DND-41 (cell line): Measurements from ENCODE around the gene DSCAML1.

Source experiments
- ATAC-seq: fragments of 200-7000 bp; cut with Tn5 transposase; 3 replicates; pipeline ENCODE4 v1.9.1; 2021; ENCODE audit warnings: low read depth; ENCODE audit not compliant: insufficient read depth
- DNase-seq: peaks from one replicate; pipeline ENCODE4 v3.0.0-alpha.2; 2020
- H2AFZ ChIP-seq: 2 replicates; pipeline ENCODE4 v1.6.0; 2012; ENCODE audit warnings: low read depth, low read length
- H3K27ac ChIP-seq: 2 replicates; pipeline ENCODE4 v1.5.1; 2012; ENCODE audit warnings: low read length, inconsistent platforms
- H3K27me3 ChIP-seq: fragments of 200-600 bp; sonication (generic); 2 replicates; pipeline ENCODE4 v1.6.0; 2012; ENCODE audit warnings: low read length, mild to moderate bottlenecking, inconsistent platforms; ENCODE audit not compliant: insufficient read depth, poor library complexity
- H3K36me3 ChIP-seq: 2 replicates; pipeline ENCODE4 v1.5.1; 2012; ENCODE audit warnings: low read length, inconsistent platforms; ENCODE audit not compliant: insufficient read depth
- H3K4me1 ChIP-seq: 2 replicates; pipeline ENCODE4 v1.5.1; 2012; ENCODE audit warnings: mild to moderate bottlenecking, low read length; ENCODE audit not compliant: insufficient read depth
- H3K4me2 ChIP-seq: 2 replicates; pipeline ENCODE4 v1.6.0; 2012; ENCODE audit warnings: mild to moderate bottlenecking, moderate library complexity, low read length, inconsistent platforms; ENCODE audit not compliant: insufficient read depth
- H3K4me3 ChIP-seq, 2 experiments: fragments of 200-600 bp in 1 of 2; shearing (Covaris generic) in 1 of 2; 2 replicates each; pipeline ENCODE4 v1.5.1; 2012 to 2016; ENCODE audit warnings: inconsistent platforms in 2 of 2, low read length in 2 of 2, mild to moderate bottlenecking in 2 of 2, low read depth in 1 of 2, moderate library complexity in 1 of 2
- H3K79me2 ChIP-seq: 2 replicates; pipeline ENCODE4 v1.6.0; 2012; ENCODE audit warnings: low read length, inconsistent platforms; ENCODE audit not compliant: insufficient read depth
- H3K9ac ChIP-seq: 2 replicates; pipeline ENCODE4 v1.6.0; 2012; ENCODE audit warnings: low read depth, mild to moderate bottlenecking, inconsistent platforms, low read length, moderate library complexity
- H3K9me3 ChIP-seq: 2 replicates; pipeline ENCODE4 v1.5.1; 2012; ENCODE audit warnings: low read length, moderate library complexity, mild to moderate bottlenecking, inconsistent platforms; ENCODE audit not compliant: insufficient read depth, severe bottlenecking
- H4K20me1 ChIP-seq: 2 replicates; pipeline ENCODE4 v1.6.0; 2012; ENCODE audit warnings: low read length; ENCODE audit not compliant: insufficient read depth
- CTCF ChIP-seq: IDR thresholded peaks from 2 replicates; pipeline ENCODE4 v1.5.1; 2012; ENCODE audit warnings: borderline replicate concordance, low read length, moderate library complexity, mild to moderate bottlenecking; ENCODE audit not compliant: poor library complexity, severe bottlenecking; ENCODE audit errors: extremely low read depth
- EZH2 ChIP-seq: IDR thresholded peaks from 3 replicates; pipeline ENCODE4 v1.6.1; 2012; ENCODE audit warnings: borderline replicate concordance, low read depth, mild to moderate bottlenecking, moderate library complexity, low read length, inconsistent platforms; ENCODE audit not compliant: severe bottlenecking

Gene DSCAML1

GRCh38 chr11:117486059-117486458 is 311.0 kb downstream of the DSCAML1 start:
- Histone ChIP-seq H3K4me2 (no peak overlapping the region), H3K79me2 (no peaks in the 10 kb centered on the region), H3K27ac (no peak overlapping the region), H3K9ac (no peak overlapping the region), H2AFZ (no peak overlapping the region), H3K4me1 (no peaks in the 10 kb centered on the region), H3K27me3 (no peaks in the 10 kb centered on the region), H3K36me3 (no peaks in the 10 kb centered on the region), H4K20me1 (no peaks in the 10 kb centered on the region), H3K9me3 (no peaks in the 10 kb centered on the region), H3K4me3 (no peak overlapping the region)
- DNase-seq = no peak
- TF ChIP-seq CTCF = no peak
- ATAC-seq = no peak

- H3K27ac ChIP-seq = no peak overlapping the region
- no peaks in the 10 kb centered on the region for H3K79me2 ChIP-seq
- no peaks in the 10 kb centered on the region for H3K4me1 ChIP-seq
- ATAC-seq (no peak), DNase-seq (no peak)
- H3K4me2 ChIP-seq = no peak overlapping the region
- H3K4me3 ChIP-seq = no peak overlapping the region
- H3K27me3 ChIP-seq = no peaks in the 10 kb centered on the region
- no peaks in the 10 kb centered on the region; the same call in 1 of the 2 replicates for H3K36me3 ChIP-seq
- TF ChIP-seq CTCF (no peak), EZH2 (no peak)
- no peak overlapping the region for H2AFZ ChIP-seq
- H3K9me3 ChIP-seq = no peaks in the 10 kb centered on the region
- H3K9ac ChIP-seq = no peak overlapping the region
- no peaks in the 10 kb centered on the region for H4K20me1 ChIP-seq
Measured at GRCh38 chr11:117484156-117484555, 312.9 kb downstream of the DSCAML1 start.

- no peaks in the 10 kb centered on the region for H3K79me2 ChIP-seq
- peaks cover 2% of the 10 kb centered on the region; the same call in 1 of the 2 replicates for H4K20me1 ChIP-seq
- no peaks in the 10 kb centered on the region for H3K27me3 ChIP-seq
- H3K4me3 ChIP-seq = no peak overlapping the region
- no peak overlapping the region for H3K4me2 ChIP-seq
- H3K9me3 ChIP-seq = no peaks in the 10 kb centered on the region
- H2AFZ ChIP-seq = no peak overlapping the region
- ATAC-seq (no peak), DNase-seq (no peak)
- no peaks in the 10 kb centered on the region for H3K4me1 ChIP-seq
- no peak overlapping the region for H3K9ac ChIP-seq
- H3K27ac ChIP-seq = no peak overlapping the region
- TF ChIP-seq EZH2 (no peak), CTCF (no peak)
- peaks cover 3% of the 10 kb centered on the region; the same call in 1 of the 2 replicates for H3K36me3 ChIP-seq
Measured at GRCh38 chr11:117483372-117483771, 313.6 kb downstream of the DSCAML1 start.

GRCh38 chr11:117482881-117483280 is 314.1 kb downstream of the DSCAML1 start:
- no peaks in the 10 kb centered on the region for H3K27me3 ChIP-seq
- no peak overlapping the region for H3K9ac ChIP-seq
- ATAC-seq (no peak), DNase-seq (no peak)
- TF ChIP-seq CTCF (no peak), EZH2 (no peak)
- no peak overlapping the region for H3K4me2 ChIP-seq
- no peaks in the 10 kb centered on the region for H3K9me3 ChIP-seq
- no peak overlapping the region for H3K27ac ChIP-seq
- no peaks in the 10 kb centered on the region for H3K4me1 ChIP-seq
- H3K4me3 ChIP-seq = no peak overlapping the region
- H3K79me2 ChIP-seq = no peaks in the 10 kb centered on the region
- H4K20me1 ChIP-seq = peaks cover 2% of the 10 kb centered on the region; the same call in 1 of the 2 replicates
- H2AFZ ChIP-seq = no peak overlapping the region
- H3K36me3 ChIP-seq = peaks cover 3% of the 10 kb centered on the region; the same call in 1 of the 2 replicates
